Endodermal cell (in vitro differentiated cells): ENCODE measurements around the gene APBA2. TPM values are rescaled to one million over a fixed set of nuclear protein-coding genes. Genes with fewer than 3 reads are reported as not detected.

Experiments
- DNase-seq: peaks from one replicate; pipeline ENCODE4 v3.0.0-alpha.2; 2017
- H3K27ac ChIP-seq: 2 replicates; pipeline ENCODE4 v1.5.1; 2013; ENCODE audit warnings: mild to moderate bottlenecking, low read depth, low read length, moderate library complexity
- H3K27me3 ChIP-seq: 2 replicates; pipeline ENCODE4 v1.6.1; 2013; ENCODE audit warnings: mild to moderate bottlenecking, low read length, moderate library complexity; ENCODE audit not compliant: insufficient read depth, control insufficient read depth, poor library complexity, severe bottlenecking
- H3K36me3 ChIP-seq: 2 replicates; pipeline ENCODE4 v1.7.0; 2013; ENCODE audit warnings: mild to moderate bottlenecking, low read length, moderate library complexity; ENCODE audit not compliant: control insufficient read depth, insufficient read depth
- H3K4me1 ChIP-seq: one replicate; pipeline ENCODE4 v1.7.0; 2013; ENCODE audit warnings: low read length; ENCODE audit not compliant: control insufficient read depth, insufficient read depth
- H3K4me3 ChIP-seq: 2 replicates; pipeline ENCODE4 v1.5.1; 2013; ENCODE audit warnings: mild to moderate bottlenecking, low read length, moderate library complexity
- H3K9ac ChIP-seq: 2 replicates; pipeline ENCODE4 v1.6.1; 2013; ENCODE audit warnings: mild to moderate bottlenecking, low read length, moderate library complexity; ENCODE audit not compliant: poor library complexity, severe bottlenecking; ENCODE audit errors: extremely low read depth
- H3K9me3 ChIP-seq: 2 replicates; pipeline ENCODE4 v1.6.1; 2013; ENCODE audit warnings: mild to moderate bottlenecking, low read length, moderate library complexity; ENCODE audit not compliant: control insufficient read depth
- H3K27ac Mint-ChIP-seq: 2 replicates; pipeline ENCODE4 v1.8.0; 2020; ENCODE audit warnings: mixed read lengths
- H3K27me3 Mint-ChIP-seq: 2 replicates; pipeline ENCODE4 v1.8.0; 2021; ENCODE audit warnings: mild to moderate bottlenecking, mixed read lengths; ENCODE audit not compliant: insufficient read depth
- H3K36me3 Mint-ChIP-seq: 2 replicates; pipeline ENCODE4 v1.8.0; 2020; ENCODE audit warnings: low read depth, mixed read lengths
- H3K4me1 Mint-ChIP-seq: 2 replicates; pipeline ENCODE4 v1.8.0; 2020; ENCODE audit warnings: mixed read lengths
- H3K4me3 Mint-ChIP-seq: 2 replicates; pipeline ENCODE4 v1.8.0; 2020; ENCODE audit warnings: mild to moderate bottlenecking, moderate library complexity, mixed read lengths
- H3K9me3 Mint-ChIP-seq: 2 replicates; pipeline ENCODE4 v1.8.0; 2020; ENCODE audit warnings: mild to moderate bottlenecking, mixed read lengths
- WGBS, 2 experiments: methylation state at CpG; one replicate each; pipeline versions ENCODE4 v1.1.5 to v1.1.7; 2013; ENCODE audit warnings: missing lambda C conversion rate in 2 of 2, mixed read lengths in 1 of 2; ENCODE audit not compliant: insufficient coverage in 1 of 2, insufficient read length in 1 of 2; 5-methylcytosine and 5-hydroxymethylcytosine counted together
- total RNA-seq, 2 donors: library from RNA; stranded (reverse); fragmentation: NEBNext Ultra II Directional in 1 of 2; extraction: Animal tissue kit (Norgen Biotek cat#: 25700) in 1 of 2; gene quantifications; 2 replicates in 1 of 2; 3 replicates in 1 of 2; pipeline ENCODE4 v1.2.1, GENCODE V29; 2021
- TF ChIP-seq, protein P1 (sequence below): fragments of 200-600 bp; sonication (generic); conservative IDR thresholded peaks from 2 replicates; pipeline ENCODE4 v1.5.0; 2021; ENCODE audit warnings: antibody characterized with exemption, mild to moderate bottlenecking

APBA2 gene
- total RNA-seq, 2 donors from 2014 or later: 27.1 to 27.3 TPM

DNA sequence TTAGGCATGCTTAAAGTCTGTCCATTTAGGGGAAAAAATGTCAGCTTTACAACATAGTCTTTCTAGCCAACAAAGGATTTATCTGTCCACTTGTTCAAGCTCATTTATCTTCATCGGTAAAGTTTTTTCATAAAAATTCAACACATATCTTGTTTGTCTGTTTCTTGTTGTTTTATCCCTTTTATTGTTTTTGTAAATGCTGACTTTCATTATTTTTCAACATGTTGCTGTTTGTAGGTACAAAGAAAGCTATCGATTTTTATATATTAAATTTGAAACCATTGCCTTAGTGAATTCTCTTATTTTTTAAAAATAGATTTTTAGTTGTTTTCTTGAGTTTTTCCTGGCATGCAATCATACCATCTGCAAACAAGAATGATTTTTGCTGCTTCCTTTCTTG, 198.1 kb downstream of the APBA2 start:
- no peak for DNase-seq
- Mint-ChIP-seq H3K9me3 (peaks cover 6% of the 10 kb centered on the region), H3K27ac (no peak overlapping the region)

GRCh38 chr15:29086001-29086400, 200.2 kb downstream of the APBA2 start:
- H3K36me3 Mint-ChIP-seq: peaks cover 4% of the 10 kb centered on the region
- Histone ChIP-seq H3K27me3 (no peaks in the 10 kb centered on the region), H3K9me3 (peaks cover 8% of the 10 kb centered on the region), H3K4me3 (no peak overlapping the region), H3K36me3 (no peaks in the 10 kb centered on the region), H3K27ac (no peak overlapping the region), H3K4me1 (no peaks in the 10 kb centered on the region), H3K9ac (no peak overlapping the region)
- peaks cover 4% of the 10 kb centered on the region for H3K4me1 Mint-ChIP-seq
- TF ChIP-seq, protein P1, sequence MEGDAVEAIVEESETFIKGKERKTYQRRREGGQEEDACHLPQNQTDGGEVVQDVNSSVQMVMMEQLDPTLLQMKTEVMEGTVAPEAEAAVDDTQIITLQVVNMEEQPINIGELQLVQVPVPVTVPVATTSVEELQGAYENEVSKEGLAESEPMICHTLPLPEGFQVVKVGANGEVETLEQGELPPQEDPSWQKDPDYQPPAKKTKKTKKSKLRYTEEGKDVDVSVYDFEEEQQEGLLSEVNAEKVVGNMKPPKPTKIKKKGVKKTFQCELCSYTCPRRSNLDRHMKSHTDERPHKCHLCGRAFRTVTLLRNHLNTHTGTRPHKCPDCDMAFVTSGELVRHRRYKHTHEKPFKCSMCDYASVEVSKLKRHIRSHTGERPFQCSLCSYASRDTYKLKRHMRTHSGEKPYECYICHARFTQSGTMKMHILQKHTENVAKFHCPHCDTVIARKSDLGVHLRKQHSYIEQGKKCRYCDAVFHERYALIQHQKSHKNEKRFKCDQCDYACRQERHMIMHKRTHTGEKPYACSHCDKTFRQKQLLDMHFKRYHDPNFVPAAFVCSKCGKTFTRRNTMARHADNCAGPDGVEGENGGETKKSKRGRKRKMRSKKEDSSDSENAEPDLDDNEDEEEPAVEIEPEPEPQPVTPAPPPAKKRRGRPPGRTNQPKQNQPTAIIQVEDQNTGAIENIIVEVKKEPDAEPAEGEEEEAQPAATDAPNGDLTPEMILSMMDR: no peak
- peaks cover 6% of the 10 kb centered on the region for H3K9me3 Mint-ChIP-seq
- no peak overlapping the region for H3K4me3 Mint-ChIP-seq
- WGBS, 2 experiments: 85 to 88% methylated on average over 5 of the region's 5 CpGs
- no peak overlapping the region for H3K27ac Mint-ChIP-seq
- no peaks in the 10 kb centered on the region for H3K27me3 Mint-ChIP-seq
- DNase-seq: no peak

More for the DNA sequence above, 198.1 kb downstream of the APBA2 start:
- Histone ChIP-seq H3K4me1 (no peaks in the 10 kb centered on the region), H3K27me3 (no peaks in the 10 kb centered on the region), H3K4me3 (no peak overlapping the region), H3K27ac (no peak overlapping the region), H3K9me3 (peaks cover 8% of the 10 kb centered on the region), H3K9ac (no peak overlapping the region), H3K36me3 (no peaks in the 10 kb centered on the region)
- no peaks in the 10 kb centered on the region for H3K27me3 Mint-ChIP-seq
- WGBS, 2 experiments: 80% methylated on average over 2 of the region's 2 CpGs; no CpG with 5 or more reads in 1 of the 2 experiments
- peaks cover 4% of the 10 kb centered on the region for H3K36me3 Mint-ChIP-seq
- no peak overlapping the region for H3K4me3 Mint-ChIP-seq
- TF ChIP-seq, protein P1: no peak
- H3K4me1 Mint-ChIP-seq: peaks cover 4% of the 10 kb centered on the region

DNA sequence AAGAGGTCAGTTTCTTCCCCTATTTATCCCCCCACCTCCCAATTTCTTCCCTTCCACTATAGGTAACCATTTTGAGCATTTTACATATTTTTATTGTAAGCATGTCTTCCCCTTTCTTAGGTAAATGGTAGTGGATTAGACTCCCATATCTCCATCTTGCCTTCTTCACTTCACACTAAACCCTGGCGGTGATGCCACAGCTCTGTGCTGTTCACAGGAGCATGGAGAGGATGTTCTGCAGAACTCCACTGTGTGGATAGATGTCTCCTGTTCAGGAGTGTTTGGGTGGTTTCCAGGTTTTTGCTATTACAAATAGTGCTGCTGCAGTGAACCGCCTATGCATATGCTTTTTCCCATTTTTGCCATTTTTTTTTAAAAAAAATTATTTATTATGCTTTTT, 201.1 kb downstream of the APBA2 start:
- H3K4me1 ChIP-seq: no peaks in the 10 kb centered on the region
- H3K27me3 Mint-ChIP-seq: no peaks in the 10 kb centered on the region
- TF ChIP-seq, protein P1: no peak
- H3K27ac ChIP-seq: no peak overlapping the region
- no peaks in the 10 kb centered on the region for H3K27me3 ChIP-seq
- H3K36me3 ChIP-seq: no peaks in the 10 kb centered on the region
- H3K36me3 Mint-ChIP-seq: peaks cover 4% of the 10 kb centered on the region
- WGBS, 2 experiments: 90% methylated on average over 1 of the region's 2 CpGs; no CpG with 5 or more reads in 1 of the 2 experiments
- no peak overlapping the region for H3K27ac Mint-ChIP-seq
- no peak for DNase-seq
- no peak overlapping the region for H3K9ac ChIP-seq
- no peak overlapping the region for H3K4me3 Mint-ChIP-seq
- H3K4me3 ChIP-seq: no peak overlapping the region
- peaks cover 6% of the 10 kb centered on the region for H3K9me3 Mint-ChIP-seq
- peaks cover 4% of the 10 kb centered on the region for H3K4me1 Mint-ChIP-seq
- H3K9me3 ChIP-seq: peaks cover 8% of the 10 kb centered on the region
